Measurements from ENCODE around the gene MPC1.
A peak's percentile ranks its signal among the peaks of the same experiment; 100 is the strongest.
"Not testable (repeated sequence)": the region's sequence is repeated elsewhere in the genome, so short reads cannot be mapped to it uniquely, and the experiment has no call there.

MPC1 gene

DNA sequence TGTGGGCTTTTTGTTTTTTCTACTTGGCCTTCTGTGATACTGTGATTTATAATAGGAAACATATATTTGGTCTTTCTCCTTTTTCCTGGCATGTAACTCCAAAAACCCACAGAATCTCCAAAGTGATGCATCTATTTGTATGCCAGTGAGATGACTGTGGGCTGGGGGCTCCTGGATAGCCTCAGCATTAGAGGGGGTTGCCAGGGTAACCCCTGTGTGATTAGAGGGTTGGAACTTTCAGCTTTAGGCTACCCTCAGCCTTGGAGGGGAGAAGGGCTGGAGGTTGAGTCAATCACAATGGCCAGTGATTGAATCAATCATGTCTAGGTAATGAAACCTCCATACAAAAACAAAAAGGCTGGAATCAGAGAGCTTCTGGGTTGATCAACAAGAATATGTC lies 29.8 kb downstream of the MPC1 start:
- no peak overlapping the region for H3K9ac ChIP-seq (ENCODE audit: low read depth in 1 of 2, low read length in 2 of 2)
- H3K9me3 ChIP-seq (ENCODE audit: control insufficient read depth in 1 of 2, low read length in 2 of 2) = no peaks in the 10 kb centered on the region
- H3K4me3 ChIP-seq (ENCODE audit: low read depth in 1 of 2, low read length in 2 of 2) = no peak overlapping the region
- no peak overlapping the region for H3K27ac ChIP-seq (ENCODE audit: low read depth, low read length)
- H3K4me1 ChIP-seq (ENCODE audit: control insufficient read depth in 1 of 2, insufficient read depth in 2 of 2, low read length in 2 of 2) = no peaks in the 10 kb centered on the region
- peaks cover 0 to 3% of the 10 kb centered on the region in 2 donors for H3K27me3 ChIP-seq (ENCODE audit: control insufficient read depth in 1 of 2, insufficient read depth in 2 of 2, low read length in 2 of 2)
- no peaks in the 10 kb centered on the region for H3K36me3 ChIP-seq (ENCODE audit: control insufficient read depth in 1 of 2, insufficient read depth in 2 of 2, low read length in 2 of 2)

DNA sequence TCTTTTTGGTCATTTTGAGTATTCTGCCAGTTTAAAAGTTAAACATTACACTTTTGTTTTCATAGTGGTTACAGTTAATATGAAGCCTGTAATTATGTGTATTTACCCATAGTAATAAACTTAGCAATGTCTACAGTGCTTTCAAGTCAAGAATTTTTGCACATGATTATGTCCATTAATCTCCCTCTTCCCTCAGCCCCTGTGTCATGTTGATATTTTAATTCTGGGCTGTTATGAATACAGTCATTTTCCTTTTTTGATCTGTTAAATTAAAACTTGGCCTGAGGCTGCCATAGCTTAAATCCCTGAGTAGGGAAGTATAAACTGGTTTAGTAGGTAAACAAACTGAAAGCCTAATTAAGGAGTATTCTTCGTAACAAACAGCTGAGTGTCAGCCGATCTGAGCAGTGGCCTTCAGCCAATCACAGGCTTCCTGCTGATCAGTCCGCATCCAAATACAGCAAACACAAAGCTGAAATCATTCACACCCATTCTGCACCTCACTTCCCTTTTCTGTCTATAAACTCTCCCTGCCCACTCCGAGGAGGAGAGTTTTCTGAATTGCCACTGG lies 30.9 kb downstream of the MPC1 start:
- Histone ChIP-seq H3K9ac (ENCODE audit: low read depth in 1 of 2, low read length in 2 of 2) (no peak overlapping the region), H3K27me3 (ENCODE audit: control insufficient read depth in 1 of 2, insufficient read depth in 2 of 2, low read length in 2 of 2) (peaks cover 0 to 3% of the 10 kb centered on the region in 2 donors), H3K9me3 (ENCODE audit: control insufficient read depth in 1 of 2, low read length in 2 of 2) (no peaks in the 10 kb centered on the region), H3K4me3 (ENCODE audit: low read depth in 1 of 2, low read length in 2 of 2) (peak overlapping the region; percentile 44 to 49), H3K27ac (ENCODE audit: low read depth, low read length) (no peak overlapping the region), H3K4me1 (ENCODE audit: control insufficient read depth in 1 of 2, insufficient read depth in 2 of 2, low read length in 2 of 2) (no peaks in the 10 kb centered on the region), H3K36me3 (ENCODE audit: control insufficient read depth in 1 of 2, insufficient read depth in 2 of 2, low read length in 2 of 2) (no peaks in the 10 kb centered on the region)

DNA sequence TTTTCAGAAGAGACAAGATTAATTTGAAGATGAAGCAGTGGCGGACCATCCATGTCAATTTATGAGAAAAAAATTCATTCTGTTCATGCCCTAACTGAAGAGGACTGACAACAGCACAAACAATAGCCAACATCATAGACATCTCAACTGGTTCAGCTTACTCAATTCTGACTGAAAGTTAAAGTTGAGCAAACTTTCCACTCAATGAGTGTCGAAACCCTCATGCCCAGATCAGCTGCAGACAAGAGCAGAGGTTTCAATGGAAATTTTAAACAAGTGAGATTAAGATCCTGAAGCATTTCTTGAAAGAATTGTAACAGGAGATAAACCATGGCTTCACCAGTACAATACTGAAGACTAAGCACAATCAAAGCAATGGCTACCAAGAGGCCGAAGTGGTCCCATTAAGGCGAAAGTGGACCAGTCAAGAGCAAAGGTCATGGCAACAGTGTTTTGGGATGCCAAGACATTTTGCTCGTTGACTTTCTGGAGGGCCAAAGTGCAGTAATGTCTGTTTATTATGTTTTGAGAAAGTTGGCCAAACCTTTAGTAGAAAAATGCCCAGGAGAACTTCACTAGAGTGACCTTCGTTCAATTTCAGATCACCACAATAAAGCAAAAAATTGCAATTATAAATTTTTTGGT lies 34.3 kb downstream of the MPC1 start:
- Histone ChIP-seq H3K4me3 (ENCODE audit: low read depth in 1 of 2, low read length in 2 of 2) (no peak overlapping the region), H3K36me3 (ENCODE audit: control insufficient read depth in 1 of 2, insufficient read depth in 2 of 2, low read length in 2 of 2) (no peaks in the 10 kb centered on the region), H3K27me3 (ENCODE audit: control insufficient read depth in 1 of 2, insufficient read depth in 2 of 2, low read length in 2 of 2) (no peaks in the 10 kb centered on the region), H3K27ac (ENCODE audit: low read depth, low read length) (no peak overlapping the region), H3K9ac (ENCODE audit: low read depth in 1 of 2, low read length in 2 of 2) (no peak overlapping the region), H3K9me3 (ENCODE audit: control insufficient read depth in 1 of 2, low read length in 2 of 2) (no peaks in the 10 kb centered on the region), H3K4me1 (ENCODE audit: control insufficient read depth in 1 of 2, insufficient read depth in 2 of 2, low read length in 2 of 2) (peaks cover 0 to 2% of the 10 kb centered on the region in 2 donors)

DNA sequence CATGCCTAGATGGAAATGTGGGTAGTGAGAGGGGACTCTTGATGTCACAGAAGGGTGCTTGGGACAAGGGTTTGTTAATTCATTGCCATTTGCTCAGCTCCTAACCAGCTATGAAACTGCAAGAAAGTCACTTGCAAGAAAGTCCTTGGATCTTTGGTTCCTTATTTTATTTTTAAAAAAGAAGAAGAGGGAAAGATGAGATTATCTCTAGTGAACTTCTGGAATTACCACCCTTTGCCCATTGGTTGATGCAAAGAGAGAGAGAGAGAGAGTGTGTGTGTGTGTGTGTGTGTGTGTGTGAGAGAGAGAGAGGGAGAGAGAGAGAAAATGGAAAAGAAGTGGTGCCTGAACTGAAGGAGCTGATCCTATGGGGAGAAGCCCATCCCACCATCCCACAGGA lies 35.8 kb downstream of the MPC1 start:
- Histone ChIP-seq H3K4me1 (ENCODE audit: control insufficient read depth in 1 of 2, insufficient read depth in 2 of 2, low read length in 2 of 2) (peaks cover 0 to 5% of the 10 kb centered on the region in 2 donors), H3K9ac (ENCODE audit: low read depth in 1 of 2, low read length in 2 of 2) (no peak overlapping the region), H3K4me3 (ENCODE audit: low read depth in 1 of 2, low read length in 2 of 2) (no peak overlapping the region), H3K27ac (ENCODE audit: low read depth, low read length) (no peak overlapping the region), H3K36me3 (ENCODE audit: control insufficient read depth in 1 of 2, insufficient read depth in 2 of 2, low read length in 2 of 2) (no peaks in the 10 kb centered on the region), H3K27me3 (ENCODE audit: control insufficient read depth in 1 of 2, insufficient read depth in 2 of 2, low read length in 2 of 2) (no peaks in the 10 kb centered on the region), H3K9me3 (ENCODE audit: control insufficient read depth in 1 of 2, low read length in 2 of 2) (no peaks in the 10 kb centered on the region)

DNA sequence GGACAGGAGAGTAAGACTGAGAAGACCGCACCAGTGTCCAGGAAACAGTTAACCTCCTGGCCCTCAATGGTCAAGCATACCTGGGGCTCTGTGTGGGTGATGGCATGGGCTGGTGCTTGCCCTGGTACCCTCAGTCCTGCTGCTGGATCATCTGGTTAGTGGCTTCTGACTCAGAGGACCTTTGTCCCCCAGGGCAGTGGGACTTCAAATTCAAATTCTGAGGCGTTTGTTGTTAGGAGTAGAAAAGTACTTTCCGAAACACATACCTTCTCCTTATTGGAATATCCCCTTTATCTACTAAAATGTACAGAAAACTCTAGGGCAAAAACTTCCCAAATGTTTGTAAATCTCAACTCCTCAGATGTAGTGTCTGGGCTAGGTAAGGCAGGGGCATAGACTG lies 36.3 kb downstream of the MPC1 start:
- no peaks in the 10 kb centered on the region for H3K36me3 ChIP-seq (ENCODE audit: control insufficient read depth in 1 of 2, insufficient read depth in 2 of 2, low read length in 2 of 2)
- H3K4me3 ChIP-seq (ENCODE audit: low read depth in 1 of 2, low read length in 2 of 2) = no peak overlapping the region
- peaks cover under 1 to 5% of the 10 kb centered on the region in 2 donors for H3K4me1 ChIP-seq (ENCODE audit: control insufficient read depth in 1 of 2, insufficient read depth in 2 of 2, low read length in 2 of 2)
- no peaks in the 10 kb centered on the region for H3K27me3 ChIP-seq (ENCODE audit: control insufficient read depth in 1 of 2, insufficient read depth in 2 of 2, low read length in 2 of 2)
- no peaks in the 10 kb centered on the region for H3K9me3 ChIP-seq (ENCODE audit: control insufficient read depth in 1 of 2, low read length in 2 of 2)
- H3K9ac ChIP-seq (ENCODE audit: low read depth in 1 of 2, low read length in 2 of 2) = no peak overlapping the region
- no peak overlapping the region for H3K27ac ChIP-seq (ENCODE audit: low read depth, low read length)

DNA sequence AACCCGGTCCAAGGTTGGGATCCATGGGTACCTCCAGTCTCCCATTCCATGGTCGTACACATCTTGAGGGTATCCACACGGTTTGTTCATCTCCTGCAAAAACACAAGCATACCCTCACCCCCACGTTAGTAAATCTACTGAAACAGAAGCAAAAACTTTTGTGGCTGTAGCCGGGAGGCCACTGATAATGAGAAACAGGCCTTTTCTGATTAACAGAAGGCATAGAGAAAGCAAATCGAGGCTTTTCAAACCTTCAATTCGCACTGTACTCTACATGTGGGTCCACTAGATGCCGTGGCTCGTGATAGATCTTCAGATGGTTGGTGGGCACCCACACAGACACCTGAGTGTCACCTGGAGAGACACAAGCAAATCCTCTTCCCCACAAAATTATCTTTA lies 37.1 kb downstream of the MPC1 start:
- not testable (repeated sequence) for H3K36me3 ChIP-seq (ENCODE audit: control insufficient read depth in 1 of 2, insufficient read depth in 2 of 2, low read length in 2 of 2); H3K27me3 ChIP-seq (ENCODE audit: control insufficient read depth in 1 of 2, insufficient read depth in 2 of 2, low read length in 2 of 2); H3K9ac ChIP-seq (ENCODE audit: low read depth in 1 of 2, low read length in 2 of 2); H3K4me3 ChIP-seq (ENCODE audit: low read depth in 1 of 2, low read length in 2 of 2); H3K9me3 ChIP-seq (ENCODE audit: control insufficient read depth in 1 of 2, low read length in 2 of 2); H3K27ac ChIP-seq (ENCODE audit: low read depth, low read length); H3K4me1 ChIP-seq (ENCODE audit: control insufficient read depth in 1 of 2, insufficient read depth in 2 of 2, low read length in 2 of 2)

DNA sequence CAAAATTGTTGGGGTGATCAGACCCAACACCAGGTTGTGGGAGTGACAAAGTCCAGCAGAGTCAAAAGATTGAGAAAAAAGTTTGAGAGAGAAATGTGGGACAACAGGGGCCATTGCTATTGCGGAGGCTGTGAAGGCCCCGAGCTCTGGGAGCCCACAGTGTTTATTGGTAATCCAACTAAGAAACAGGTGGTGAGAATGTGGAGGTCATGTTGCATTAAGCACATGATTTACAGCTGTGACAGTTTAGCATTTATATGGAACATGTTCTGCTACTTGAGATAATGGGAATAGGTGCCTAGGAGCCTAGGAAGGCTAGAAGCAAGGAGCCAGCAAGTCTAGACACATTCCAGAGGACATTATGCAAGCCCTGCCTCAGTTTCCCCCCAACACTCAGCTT lies 37.8 kb downstream of the MPC1 start:
- H3K4me1 ChIP-seq (ENCODE audit: control insufficient read depth in 1 of 2, insufficient read depth in 2 of 2, low read length in 2 of 2) = peaks cover 15 to 16% of the 10 kb centered on the region in 2 donors
- H3K9me3 ChIP-seq (ENCODE audit: control insufficient read depth in 1 of 2, low read length in 2 of 2) = not testable (repeated sequence)

DNA sequence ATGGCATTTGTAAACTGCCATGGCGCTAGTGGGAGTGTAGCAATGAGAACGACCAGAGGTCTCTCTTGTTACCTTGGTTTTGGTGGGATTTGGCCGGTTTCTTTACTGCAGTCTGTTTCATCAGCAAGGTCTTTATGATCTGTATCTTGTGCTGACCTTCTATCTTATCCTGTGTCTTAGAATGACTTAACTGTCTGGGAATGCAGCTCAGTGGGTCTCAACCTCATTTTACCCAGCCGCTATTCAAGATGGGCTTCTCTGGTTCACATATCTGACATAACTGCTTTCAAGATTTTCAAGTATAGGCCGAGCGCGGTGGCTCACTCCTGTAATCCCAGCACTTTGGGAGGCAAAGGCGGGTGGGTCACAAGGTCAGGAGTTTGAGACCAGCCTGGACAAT lies 38.5 kb downstream of the MPC1 start:
- no peaks in the 10 kb centered on the region for H3K27me3 ChIP-seq (ENCODE audit: control insufficient read depth in 1 of 2, insufficient read depth in 2 of 2, low read length in 2 of 2)
- no peak overlapping the region for H3K27ac ChIP-seq (ENCODE audit: low read depth, low read length)
- no peak overlapping the region for H3K9ac ChIP-seq (ENCODE audit: low read depth in 1 of 2, low read length in 2 of 2)
- H3K4me3 ChIP-seq (ENCODE audit: low read depth in 1 of 2, low read length in 2 of 2) = no peak overlapping the region
- no peaks in the 10 kb centered on the region for H3K9me3 ChIP-seq (ENCODE audit: control insufficient read depth in 1 of 2, low read length in 2 of 2)
- peaks cover 22 to 23% of the 10 kb centered on the region in 2 donors for H3K4me1 ChIP-seq (ENCODE audit: control insufficient read depth in 1 of 2, insufficient read depth in 2 of 2, low read length in 2 of 2)
- no peaks in the 10 kb centered on the region for H3K36me3 ChIP-seq (ENCODE audit: control insufficient read depth in 1 of 2, insufficient read depth in 2 of 2, low read length in 2 of 2)

More for the DNA sequence above, 37.8 kb downstream of the MPC1 start:
- not testable (repeated sequence) for H3K27me3 ChIP-seq (ENCODE audit: control insufficient read depth in 1 of 2, insufficient read depth in 2 of 2, low read length in 2 of 2); H3K9ac ChIP-seq (ENCODE audit: low read depth in 1 of 2, low read length in 2 of 2); H3K36me3 ChIP-seq (ENCODE audit: control insufficient read depth in 1 of 2, insufficient read depth in 2 of 2, low read length in 2 of 2); H3K4me3 ChIP-seq (ENCODE audit: low read depth in 1 of 2, low read length in 2 of 2); H3K27ac ChIP-seq (ENCODE audit: low read depth, low read length)

DNA sequence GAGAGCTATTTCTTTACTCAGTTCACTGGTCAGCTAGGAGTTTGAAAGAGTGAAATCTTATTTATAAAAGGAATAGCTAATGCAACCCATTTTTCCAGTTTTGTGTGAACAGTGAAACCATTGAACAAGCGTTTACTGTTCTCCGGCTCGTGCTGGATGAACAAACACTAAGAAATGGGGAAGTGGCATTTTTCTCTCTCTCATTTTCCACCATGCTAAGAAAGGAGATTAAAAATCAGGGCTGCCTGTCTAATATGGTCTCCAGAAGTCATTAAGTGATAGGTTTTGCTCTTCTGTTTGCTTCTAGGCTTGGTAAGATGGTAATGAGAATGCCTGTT lies 39.6 kb downstream of the MPC1 start:
- Histone ChIP-seq H3K36me3 (ENCODE audit: control insufficient read depth in 1 of 2, insufficient read depth in 2 of 2, low read length in 2 of 2) (peaks cover 5 to 8% of the 10 kb centered on the region in 2 donors), H3K9ac (ENCODE audit: low read depth in 1 of 2, low read length in 2 of 2) (peak overlapping the region; percentile 94 to 97), H3K4me3 (ENCODE audit: low read depth in 1 of 2, low read length in 2 of 2) (peak overlapping the region; percentile 77 to 93), H3K27me3 (ENCODE audit: control insufficient read depth in 1 of 2, insufficient read depth in 2 of 2, low read length in 2 of 2) (no peaks in the 10 kb centered on the region), H3K27ac (ENCODE audit: low read depth, low read length) (peak overlapping the region; percentile 91), H3K4me1 (ENCODE audit: control insufficient read depth in 1 of 2, insufficient read depth in 2 of 2, low read length in 2 of 2) (peaks cover 25 to 27% of the 10 kb centered on the region in 2 donors), H3K9me3 (ENCODE audit: control insufficient read depth in 1 of 2, low read length in 2 of 2) (no peaks in the 10 kb centered on the region)

DNA sequence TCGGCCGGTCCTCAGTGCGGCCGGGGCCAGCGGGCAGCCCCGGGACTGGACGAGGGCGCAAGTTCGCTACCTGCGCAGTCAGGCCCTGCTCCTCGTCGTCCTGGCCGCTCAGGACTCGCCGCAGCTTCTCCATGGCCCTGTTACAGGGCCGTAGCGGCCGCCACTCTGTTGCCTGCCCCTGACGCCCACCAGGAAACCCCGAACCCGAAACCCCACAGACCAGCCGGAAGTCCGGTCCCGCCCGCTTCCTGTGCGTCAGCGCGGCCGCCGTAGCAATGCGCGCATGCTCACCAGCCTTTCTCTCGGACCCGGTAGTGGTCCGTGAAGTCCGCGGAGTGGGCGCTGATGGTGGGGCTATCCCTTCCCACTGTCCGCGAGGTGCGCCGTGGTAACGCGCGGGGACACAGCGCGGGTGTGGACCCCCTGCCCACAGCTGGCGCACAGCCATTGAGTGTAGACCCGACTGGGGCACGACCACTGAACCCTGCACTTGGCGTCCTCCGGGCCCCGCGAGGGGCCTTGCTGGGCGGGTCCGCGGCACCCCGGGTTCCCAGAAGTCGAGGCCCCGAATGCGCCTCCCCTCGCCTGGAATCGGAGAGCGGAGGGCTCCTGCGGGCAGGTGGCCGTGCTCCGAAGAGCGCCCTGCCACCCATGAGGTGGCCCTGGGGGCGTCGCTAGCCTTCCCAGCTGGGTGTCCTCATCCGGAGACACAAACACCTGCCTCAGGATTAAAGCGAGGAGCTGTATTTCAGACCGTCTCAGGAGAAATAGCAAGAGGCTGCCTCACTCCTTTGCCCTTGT lies 40.2 kb downstream of the MPC1 start, which contains the start of gene SFT2D1:
SFT2D1 (minus strand) TSS at position 197 of the 801 bp plus-strand sequence; CDS start at position 133, 64 bp downstream.
- Histone ChIP-seq H3K36me3 (ENCODE audit: control insufficient read depth in 1 of 2, insufficient read depth in 2 of 2, low read length in 2 of 2) (peaks cover 6 to 13% of the 10 kb centered on the region in 2 donors), H3K27me3 (ENCODE audit: control insufficient read depth in 1 of 2, insufficient read depth in 2 of 2, low read length in 2 of 2) (no peaks in the 10 kb centered on the region), H3K9ac (ENCODE audit: low read depth in 1 of 2, low read length in 2 of 2) (peak within 1 kb of the TSS; percentile 94 to 97), H3K27ac (ENCODE audit: low read depth, low read length) (peak within 1 kb of the TSS; percentile 91), H3K9me3 (ENCODE audit: control insufficient read depth in 1 of 2, low read length in 2 of 2) (no peaks in the 10 kb centered on the region), H3K4me1 (ENCODE audit: control insufficient read depth in 1 of 2, insufficient read depth in 2 of 2, low read length in 2 of 2) (peaks cover 25 to 27% of the 10 kb centered on the region in 2 donors), H3K4me3 (ENCODE audit: low read depth in 1 of 2, low read length in 2 of 2) (peak within 1 kb of the TSS; percentile 77 to 93)

Measured in duodenal mucosa (tissue), 2 donors.